HUES6 (cell line): ENCODE data around the gene SMAD7.

ENCODE experiments used
- H3K27ac ChIP-seq: 2 replicates; pipeline ENCODE4 v1.7.0; 2013; ENCODE audit warnings: low read depth, mild to moderate bottlenecking, low read length, inconsistent platforms
- H3K27me3 ChIP-seq: 2 replicates; pipeline ENCODE4 v1.6.1; 2013; ENCODE audit warnings: low read length; ENCODE audit not compliant: control insufficient read depth, insufficient read depth
- H3K36me3 ChIP-seq: 2 replicates; pipeline ENCODE4 v1.6.1; 2013; ENCODE audit warnings: low read length; ENCODE audit not compliant: control insufficient read depth, insufficient read depth
- H3K4me1 ChIP-seq: 2 replicates; pipeline ENCODE4 v1.6.1; 2013; ENCODE audit warnings: low read length; ENCODE audit not compliant: control insufficient read depth, insufficient read depth
- H3K4me3 ChIP-seq: 2 replicates; pipeline ENCODE4 v1.5.1; 2013; ENCODE audit warnings: low read depth, low read length
- H3K9ac ChIP-seq: one replicate; pipeline ENCODE4 v1.6.1; 2013; ENCODE audit warnings: mild to moderate bottlenecking, low read length
- H3K9me3 ChIP-seq: 2 replicates; pipeline ENCODE4 v1.6.1; 2013; ENCODE audit warnings: low read depth, low read length; ENCODE audit not compliant: control insufficient read depth, insufficient read depth

The SMAD7 gene

GRCh38 chr18:48968412-48969215, 17.8 kb upstream of the SMAD7 start:
- H3K4me3 ChIP-seq, result 0 out of 2 replicates have a peak overlapping the region, but pooled peaks have one; percentile 5

GRCh38 chr18:48967545-48967944, 16.8 kb upstream of the SMAD7 start:
- Histone ChIP-seq H3K9me3 (no peaks in the 10 kb centered on the region), H3K27me3 (no peaks in the 10 kb centered on the region), H3K9ac (no peak overlapping the region), H3K27ac (no peak overlapping the region), H3K36me3 (no peaks in the 10 kb centered on the region), H3K4me1 (peaks cover 34% of the 10 kb centered on the region), H3K4me3 (no peak overlapping the region)

More at GRCh38 chr18:48968412-48969215, 17.8 kb upstream of the SMAD7 start:
- Histone ChIP-seq H3K36me3 (no peaks in the 10 kb centered on the region), H3K9me3 (no peaks in the 10 kb centered on the region), H3K9ac (peak overlapping the region; percentile 20), H3K27me3 (no peaks in the 10 kb centered on the region), H3K27ac (no peak overlapping the region), H3K4me1 (peaks cover 28% of the 10 kb centered on the region)

GRCh38 chr18:48966523-48966922, 15.8 kb upstream of the SMAD7 start:
- H3K4me1 ChIP-seq, result peaks cover 43% of the 10 kb centered on the region
- no peaks in the 10 kb centered on the region for H3K9me3 ChIP-seq
- no peaks in the 10 kb centered on the region for H3K36me3 ChIP-seq
- H3K4me3 ChIP-seq, result no peak overlapping the region
- H3K27ac ChIP-seq, result no peak overlapping the region
- H3K9ac ChIP-seq, result no peak overlapping the region
- H3K27me3 ChIP-seq, result no peaks in the 10 kb centered on the region

GRCh38 chr18:48963586-48964470, 13.1 kb upstream of the SMAD7 start:
- H3K9me3 ChIP-seq, result no peaks in the 10 kb centered on the region
- H3K27me3 ChIP-seq, result no peaks in the 10 kb centered on the region; the same call in 1 of the 2 replicates
- no peak overlapping the region for H3K4me3 ChIP-seq
- H3K4me1 ChIP-seq, result peaks cover 58% of the 10 kb centered on the region
- H3K36me3 ChIP-seq, result no peaks in the 10 kb centered on the region
- H3K27ac ChIP-seq, result peak overlapping the region; percentile 1; the same call in 1 of the 2 replicates
- H3K9ac ChIP-seq, result no peak overlapping the region

GRCh38 chr18:48962994-48963561, 12.3 kb upstream of the SMAD7 start:
- Histone ChIP-seq H3K36me3 (no peaks in the 10 kb centered on the region), H3K9me3 (no peaks in the 10 kb centered on the region), H3K9ac (no peak overlapping the region), H3K27me3 (no peaks in the 10 kb centered on the region; the same call in 1 of the 2 replicates), H3K4me1 (peaks cover 56% of the 10 kb centered on the region), H3K27ac (peak overlapping the region; percentile 1; the same call in 1 of the 2 replicates), H3K4me3 (no peak overlapping the region)

DNA sequence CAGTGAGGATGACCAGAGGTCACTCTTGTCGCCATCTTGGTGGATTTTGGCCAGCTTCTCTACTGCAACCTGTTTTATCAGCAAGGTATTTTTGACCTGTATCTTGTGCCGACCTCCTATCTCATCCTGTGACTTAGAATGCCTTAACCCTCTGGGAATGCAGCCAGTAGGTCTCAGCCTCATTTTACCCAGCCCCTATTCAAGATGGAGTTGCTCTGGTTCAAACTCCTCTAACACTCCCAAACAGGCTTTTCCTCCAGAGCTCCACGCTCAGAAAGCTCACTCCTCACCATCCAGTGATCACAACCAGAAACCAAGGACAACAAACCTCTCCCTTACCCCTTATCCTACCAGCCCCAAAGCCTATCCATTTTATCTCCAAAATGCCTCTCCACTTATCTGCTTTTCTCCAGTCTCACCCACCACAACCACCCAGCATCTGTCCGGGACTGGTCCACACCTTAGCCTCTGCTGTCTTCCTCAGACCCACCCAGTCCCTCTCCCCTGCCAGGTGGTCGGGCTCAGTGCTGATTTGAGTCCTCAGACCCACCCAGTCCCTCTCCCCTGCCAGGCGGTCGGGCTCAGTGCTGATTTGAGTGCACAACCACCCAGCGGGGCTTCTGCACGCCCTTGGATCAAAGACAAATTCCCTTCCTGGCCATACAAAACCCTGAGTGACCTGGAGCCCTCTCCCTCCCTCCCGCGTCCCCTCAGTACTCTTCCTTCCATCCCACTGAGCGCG, 11.7 kb upstream of the SMAD7 start:
- Histone ChIP-seq H3K36me3 (no peaks in the 10 kb centered on the region), H3K4me3 (no peak overlapping the region), H3K4me1 (peaks cover 56% of the 10 kb centered on the region), H3K27ac (no peak overlapping the region; the same call in 1 of the 2 replicates), H3K9me3 (no peaks in the 10 kb centered on the region), H3K9ac (no peak overlapping the region), H3K27me3 (no peaks in the 10 kb centered on the region; the same call in 1 of the 2 replicates)

DNA sequence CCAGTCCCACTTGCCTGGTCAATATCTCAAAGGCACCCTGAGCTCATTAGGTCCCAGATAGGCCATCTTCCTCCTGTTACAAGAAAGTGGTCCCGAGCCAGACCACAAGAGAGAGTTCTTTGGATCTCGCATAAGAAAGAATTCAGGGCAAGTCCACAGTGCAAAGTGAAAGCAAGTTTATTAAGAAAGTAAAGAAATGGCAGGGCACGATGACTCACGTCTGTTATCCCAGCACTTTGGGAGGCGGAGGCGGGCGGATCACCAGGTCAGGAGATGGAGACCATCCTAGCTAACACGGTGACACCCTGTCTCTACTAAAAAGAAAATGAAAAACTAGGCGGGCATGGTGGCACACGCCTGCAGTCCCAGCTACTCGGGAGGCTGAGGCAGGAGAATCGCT, 10.8 kb upstream of the SMAD7 start:
- peaks cover 63% of the 10 kb centered on the region for H3K4me1 ChIP-seq
- H3K27ac ChIP-seq, result no peak overlapping the region; the same call in 1 of the 2 replicates

GRCh38 chr18:48959921-48960920, 9.5 kb upstream of the SMAD7 start:
- Histone ChIP-seq H3K4me1 (peaks cover 76% of the 10 kb centered on the region), H3K27ac (peak overlapping the region; percentile 97), H3K9me3 (no peaks in the 10 kb centered on the region), H3K27me3 (no peaks in the 10 kb centered on the region; the same call in 1 of the 2 replicates), H3K4me3 (peak overlapping the region; percentile 14), H3K9ac (peak overlapping the region; percentile 87), H3K36me3 (no peaks in the 10 kb centered on the region)

More for the DNA sequence above, 10.8 kb upstream of the SMAD7 start:
- Histone ChIP-seq H3K9ac (peak overlapping the region; percentile 23), H3K27me3 (no peaks in the 10 kb centered on the region; the same call in 1 of the 2 replicates), H3K36me3 (no peaks in the 10 kb centered on the region), H3K9me3 (no peaks in the 10 kb centered on the region), H3K4me3 (no peak overlapping the region)

DNA sequence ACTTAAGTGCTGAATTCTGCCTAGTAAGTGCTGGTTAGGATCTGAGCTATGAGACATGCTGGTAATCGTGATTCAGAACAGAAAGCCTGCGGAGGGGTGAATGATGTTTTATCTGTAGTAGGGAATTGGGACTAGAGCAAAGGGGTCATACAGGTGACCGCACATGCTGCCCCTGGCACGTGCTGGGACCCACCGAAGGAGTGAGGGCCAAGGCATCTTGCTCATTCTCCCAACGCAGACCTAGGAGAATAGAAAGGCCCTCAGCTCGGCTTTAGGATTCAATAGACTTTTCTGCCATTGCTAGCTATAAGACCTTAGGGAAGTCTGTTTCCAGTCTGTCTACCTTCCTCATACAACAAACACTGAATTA, 8.8 kb upstream of the SMAD7 start:
- Histone ChIP-seq H3K27ac (peak overlapping the region; percentile 94), H3K4me1 (peaks cover 83% of the 10 kb centered on the region), H3K36me3 (no peaks in the 10 kb centered on the region), H3K9ac (peak overlapping the region; percentile 87), H3K27me3 (no peaks in the 10 kb centered on the region; the same call in 1 of the 2 replicates), H3K9me3 (no peaks in the 10 kb centered on the region), H3K4me3 (peak overlapping the region; percentile 24)
